HEK293T (cell line): ENCODE results near the gene PRKAR1B.

Source experiments
- CTCF ChIA-PET: fragments of 350-600 bp; formaldehyde crosslinking; extraction: SDS; loops from one replicate; lab custom pipeline; 2021; ENCODE audit warnings: antibody characterized with exemption, inconsistent platforms; lab: Yijun Ruan, JAX
- POLR2A ChIA-PET: fragments of 350-600 bp; formaldehyde crosslinking; extraction: SDS; loops from one replicate; lab custom pipeline; 2020; ENCODE audit warnings: antibody characterized with exemption, inconsistent platforms; lab: Yijun Ruan, JAX
- DNase-seq: peaks from one replicate; pipeline ENCODE4 v3.0.0; 2012; ENCODE audit warnings: mixed read lengths; ENCODE audit errors: extremely low spot score
- ARNT ChIP-seq: fragments of 450-650 bp; IDR thresholded peaks from 2 replicates; pipeline ENCODE4 v1.6.1; 2017; ENCODE audit warnings: mild to moderate bottlenecking
- BHLHE40 ChIP-seq: fragments of 450-650 bp; IDR thresholded peaks from 2 replicates; pipeline ENCODE4 v1.6.1; 2016; ENCODE audit warnings: mild to moderate bottlenecking, moderate library complexity, borderline replicate concordance
- CTBP1 ChIP-seq: fragments of 450-650 bp; IDR thresholded peaks from 2 replicates; pipeline ENCODE4 v1.6.1; 2016; ENCODE audit warnings: borderline replicate concordance
- ELF4 ChIP-seq: fragments of 450-650 bp; IDR thresholded peaks from 2 replicates; pipeline ENCODE4 v1.6.1; 2017; ENCODE audit warnings: antibody characterized with exemption
- FOXA1 ChIP-seq: fragments of 450-650 bp; IDR thresholded peaks from 2 replicates; pipeline ENCODE4 v1.6.1; 2016; ENCODE audit warnings: mild to moderate bottlenecking
- FOXK2 ChIP-seq: fragments of 450-650 bp; IDR thresholded peaks from 2 replicates; pipeline ENCODE4 v1.6.1; 2016; ENCODE audit warnings: mild to moderate bottlenecking
- FOXM1 ChIP-seq: fragments of 450-650 bp; IDR thresholded peaks from 2 replicates; pipeline ENCODE4 v1.6.1; 2017; ENCODE audit warnings: mild to moderate bottlenecking, borderline replicate concordance
- HDGF ChIP-seq: fragments of 450-650 bp; IDR thresholded peaks from 2 replicates; pipeline ENCODE4 v1.6.1; 2017; ENCODE audit warnings: antibody characterized with exemption, borderline replicate concordance
- L3MBTL2 ChIP-seq: fragments of 450-650 bp; conservative IDR thresholded peaks from 2 replicates; pipeline ENCODE4 v1.6.1; 2016; ENCODE audit warnings: mild to moderate bottlenecking
- LEF1 ChIP-seq: fragments of 450-650 bp; IDR thresholded peaks from 2 replicates; pipeline ENCODE4 v1.6.1; 2017; ENCODE audit warnings: mild to moderate bottlenecking, borderline replicate concordance
- NFRKB ChIP-seq: fragments of 450-650 bp; IDR thresholded peaks from 2 replicates; pipeline ENCODE4 v1.6.1; 2016; ENCODE audit warnings: mild to moderate bottlenecking, moderate library complexity
- PKNOX1 ChIP-seq: fragments of 450-650 bp; IDR thresholded peaks from 2 replicates; pipeline ENCODE4 v1.6.1; 2016
- SP1 ChIP-seq: fragments of 450-650 bp; IDR thresholded peaks from 2 replicates; pipeline ENCODE4 v1.6.1; 2017
- SUZ12 ChIP-seq: fragments of 450-650 bp; IDR thresholded peaks from 2 replicates; pipeline ENCODE4 v1.6.1; 2016; ENCODE audit warnings: mild to moderate bottlenecking
- TARDBP ChIP-seq: fragments of 450-650 bp; IDR thresholded peaks from 2 replicates; pipeline ENCODE4 v1.6.1; 2016
- ZNF384 ChIP-seq: fragments of 450-650 bp; IDR thresholded peaks from 2 replicates; pipeline ENCODE4 v1.6.1; 2016

The PRKAR1B gene

GRCh38 chr7:589781-590575 is 137.1 kb downstream of the PRKAR1B start:
- ChIA-PET CTCF (no interaction called here), POLR2A (no interaction called here)
- no peak for DNase-seq
- TF ChIP-seq PKNOX1: no peak
- no peak for TF ChIP-seq FOXM1
- no peak for TF ChIP-seq CTBP1
- no peak for TF ChIP-seq HDGF
- TF ChIP-seq LEF1: no peak
- TF ChIP-seq L3MBTL2: no peak
- no peak for TF ChIP-seq ARNT

- no peak for DNase-seq
- ChIA-PET POLR2A (no interaction called here), CTCF (no interaction called here)
- TF ChIP-seq ZNF384 (no peak), NFRKB (no peak), SP1 (no peak), HDGF (no peak), BHLHE40 (no peak), PKNOX1 (no peak), L3MBTL2 (no peak), FOXA1 (no peak), ARNT (no peak)
Observed at GRCh38 chr7:587767-588166, 139.3 kb downstream of the PRKAR1B start.

- POLR2A ChIA-PET: no interaction called here
- DNase-seq: no peak
- TF ChIP-seq SP1: no peak
- no peak for TF ChIP-seq BHLHE40
- TF ChIP-seq HDGF: no peak
- TF ChIP-seq ZNF384: no peak
- no peak for TF ChIP-seq SUZ12
- TF ChIP-seq CTBP1: no peak
- TF ChIP-seq FOXK2: no peak
- TF ChIP-seq FOXA1: no peak
- TF ChIP-seq L3MBTL2: no peak
- TF ChIP-seq NFRKB: no peak
- CTCF ChIA-PET: no interaction called here
Observed at GRCh38 chr7:586494-586893, 140.6 kb downstream of the PRKAR1B start.

- ChIA-PET CTCF (no interaction called here), POLR2A (no interaction called here)
- no peak for DNase-seq
- TF ChIP-seq L3MBTL2: no peak
- TF ChIP-seq BHLHE40: no peak
- no peak for TF ChIP-seq CTBP1
- TF ChIP-seq SP1: no peak
- no peak for TF ChIP-seq SUZ12
- no peak for TF ChIP-seq ELF4
- TF ChIP-seq FOXA1: no peak
- TF ChIP-seq HDGF: no peak
- TF ChIP-seq LEF1: no peak
- no peak for TF ChIP-seq NFRKB
- TF ChIP-seq TARDBP: no peak
- no peak for TF ChIP-seq ARNT
Observed at GRCh38 chr7:585873-586272, 141.2 kb downstream of the PRKAR1B start.

- ChIA-PET CTCF (no interaction called here), POLR2A (no interaction called here)
- no peak for TF ChIP-seq CTBP1
- TF ChIP-seq FOXA1: no peak
- DNase-seq: no peak
Observed at GRCh38 chr7:585229-585711, 141.8 kb downstream of the PRKAR1B start.

GRCh38 chr7:584820-585219 is 142.3 kb downstream of the PRKAR1B start:
- TF ChIP-seq FOXK2 (no peak), PKNOX1 (no peak), LEF1 (no peak)
- DNase-seq: no peak
- POLR2A ChIA-PET: no interaction called here
- CTCF ChIA-PET: no interaction called here

GRCh38 chr7:584122-584465 is 143.0 kb downstream of the PRKAR1B start:
- TF ChIP-seq CTBP1 (no peak), PKNOX1 (no peak), HDGF (no peak), SUZ12 (no peak), SP1 (no peak)
- no peak for DNase-seq
- POLR2A ChIA-PET: no interaction called here
- CTCF ChIA-PET: no interaction called here
